SHP77 (cell line): Measurements from ENCODE around the gene DCK.
"Not testable (repeated sequence)": the region's sequence is repeated elsewhere in the genome, so short reads cannot be mapped to it uniquely, and the experiment has no call there.

ENCODE experiments used
- DNase-seq, 2 experiments: peaks; one replicate each; lab custom pipeline; 2025; lab: John Stamatoyannopoulos, UW

The DCK gene

GRCh38 chr4:70993181-70994068 is at the start of gene DCK:
DCK (plus strand) TSS chr4:70993649; CDS start chr4:70993836, 187 bp downstream.
- peak; percentile 88 to 92 for DNase-seq

- no peak for DNase-seq
Measured at GRCh38 chr4:70945046-70945445, 48.4 kb upstream of the DCK start.

- no peak for DNase-seq
Measured at GRCh38 chr4:70945452-70946055, 47.9 kb upstream of the DCK start.

- no peak for DNase-seq
Measured at GRCh38 chr4:70946939-70947338, 46.5 kb upstream of the DCK start.

DNA sequence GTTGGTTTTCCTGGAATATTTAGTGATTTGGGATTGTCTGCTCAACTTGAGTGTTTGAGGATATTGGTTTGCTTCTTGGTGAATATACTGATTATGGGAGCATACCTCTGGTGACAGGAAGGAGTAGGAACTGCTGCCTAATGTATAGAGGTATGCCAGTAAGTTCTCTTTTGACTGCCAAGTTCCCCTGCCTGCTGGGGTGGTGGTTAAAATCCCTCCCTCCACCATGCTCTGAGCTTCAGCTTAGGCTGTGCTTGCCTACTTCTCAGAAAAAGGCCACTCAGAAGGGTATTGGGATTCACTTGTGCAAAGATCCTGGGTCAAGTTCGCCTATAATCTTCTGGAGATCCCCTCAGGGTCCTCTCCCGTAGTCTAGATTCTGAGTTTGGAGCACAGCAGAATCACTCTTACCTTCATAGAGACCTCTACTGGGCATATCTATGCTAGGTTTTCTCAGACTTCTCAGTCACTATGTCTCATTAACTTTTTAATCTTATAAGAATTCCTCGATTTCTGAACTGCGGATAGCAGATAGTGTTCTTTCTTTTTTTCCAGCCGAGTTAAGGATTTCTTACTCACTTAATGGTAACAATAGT is 44.7 kb upstream of the DCK start:
- no peak for DNase-seq

GRCh38 chr4:70954032-70954431 is 39.4 kb upstream of the DCK start:
- no peak for DNase-seq

GRCh38 chr4:70956549-70957210 is 36.8 kb upstream of the DCK start:
- no peak for DNase-seq

DNA sequence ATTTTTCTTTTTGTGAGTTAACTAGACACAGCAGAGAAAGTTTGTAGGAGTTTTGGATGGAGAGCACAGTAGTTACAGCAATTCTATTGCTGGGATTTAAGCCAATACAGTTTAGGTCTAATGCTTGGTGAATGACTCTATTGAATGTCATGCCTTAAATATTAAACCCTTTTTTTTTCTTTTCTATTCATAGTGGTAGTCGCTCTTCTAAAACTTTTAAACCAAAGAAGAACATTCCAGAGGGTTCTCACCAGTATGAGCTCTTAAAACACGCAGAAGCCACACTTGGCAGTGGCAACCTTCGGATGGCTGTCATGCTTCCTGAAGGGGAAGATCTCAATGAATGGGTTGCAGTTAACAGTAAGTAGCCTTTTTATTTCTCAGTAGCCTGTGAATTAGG is 34.8 kb upstream of the DCK start:
- no peak for DNase-seq

GRCh38 chr4:70969076-70969475 is 24.4 kb upstream of the DCK start:
- no peak for DNase-seq

DNA sequence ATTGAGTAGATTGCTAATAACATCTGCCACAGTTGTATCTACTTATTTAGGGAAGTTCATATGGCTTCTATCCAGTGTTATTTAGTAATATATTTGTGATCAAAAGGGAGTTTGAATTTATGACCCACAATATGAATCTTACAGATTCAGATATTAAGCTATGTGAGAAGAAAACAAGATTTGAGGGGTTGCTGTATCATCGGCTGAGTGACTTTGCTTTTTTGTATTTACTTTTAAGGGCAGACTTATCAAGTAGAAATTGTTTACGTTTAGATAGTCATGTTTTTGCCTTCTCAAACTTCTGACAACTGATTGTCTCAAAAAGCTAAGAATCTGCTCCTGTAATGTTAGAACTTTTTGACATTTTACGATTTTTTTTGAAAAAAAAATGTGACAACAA is 17.2 kb upstream of the DCK start:
- DNase-seq = no peak

GRCh38 chr4:70979445-70980008 is 13.9 kb upstream of the DCK start:
- no peak for DNase-seq

DNA sequence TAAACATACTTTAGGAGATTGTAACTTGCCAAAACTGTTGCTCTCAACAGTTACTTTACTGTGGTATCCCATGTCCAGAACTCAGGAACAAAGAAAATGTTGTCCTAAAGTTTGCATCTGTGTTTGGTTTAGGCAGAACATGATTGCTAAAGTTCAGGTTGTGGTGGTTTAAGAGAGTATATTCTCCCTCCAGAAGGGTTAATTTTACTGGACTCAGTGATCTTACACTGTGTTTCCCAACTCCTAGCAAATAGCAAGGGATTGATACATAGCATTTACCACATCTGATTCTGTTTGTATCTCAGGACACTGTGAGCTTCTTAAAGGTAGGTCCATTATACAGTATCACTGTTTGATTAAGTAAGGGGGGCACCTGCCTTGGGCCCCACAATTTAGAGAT is 13.3 kb upstream of the DCK start:
- no peak for DNase-seq

- DNase-seq = no peak
Measured at GRCh38 chr4:70984106-70984505, 9.3 kb upstream of the DCK start.

GRCh38 chr4:70984589-70984988 is 8.9 kb upstream of the DCK start:
- DNase-seq = no peak

DNA sequence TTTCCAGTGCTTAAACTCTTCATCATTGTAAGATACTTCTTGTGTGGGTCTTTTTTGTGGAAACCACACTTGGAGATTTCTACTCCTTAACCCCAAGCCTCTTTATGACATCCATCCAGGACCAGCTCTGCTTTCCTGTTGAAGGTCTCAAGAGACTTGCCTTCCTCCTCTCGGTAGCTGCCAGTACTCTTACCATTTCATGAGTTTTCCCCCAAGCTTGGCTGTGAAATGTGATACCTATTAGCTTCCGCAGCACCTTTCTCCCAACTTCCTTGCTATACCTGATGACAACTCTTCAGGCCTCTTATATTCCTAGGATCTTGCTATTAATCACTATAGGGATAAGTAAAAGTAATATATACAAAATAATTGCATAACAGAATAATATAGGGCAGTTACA is 1.9 kb upstream of the DCK start:
- DNase-seq = no peak

DNA sequence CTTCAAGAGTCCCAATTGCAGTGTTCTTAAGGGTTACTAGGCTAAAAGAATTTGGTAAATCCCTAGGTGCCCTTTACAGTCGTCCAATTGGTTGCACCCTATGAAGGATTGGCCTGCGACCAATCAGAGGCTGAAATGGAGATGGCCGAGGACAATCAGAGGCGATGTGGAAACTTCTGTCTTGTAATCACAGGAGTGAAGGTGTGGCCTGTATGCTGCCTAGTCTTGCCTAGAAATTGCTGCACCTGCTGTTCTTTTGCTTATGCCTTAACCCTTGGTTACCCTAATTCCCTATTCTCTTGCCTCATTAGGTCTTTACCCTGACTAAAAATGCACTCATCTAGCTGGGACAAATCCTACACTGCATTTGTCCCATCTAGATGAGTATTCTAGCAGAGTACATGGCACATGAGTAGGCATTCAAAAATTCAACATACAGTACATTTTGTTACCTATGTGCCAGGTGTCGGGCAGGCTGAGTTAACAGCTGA is 1.0 kb upstream of the DCK start:
- peak; percentile 30 for DNase-seq

DNA sequence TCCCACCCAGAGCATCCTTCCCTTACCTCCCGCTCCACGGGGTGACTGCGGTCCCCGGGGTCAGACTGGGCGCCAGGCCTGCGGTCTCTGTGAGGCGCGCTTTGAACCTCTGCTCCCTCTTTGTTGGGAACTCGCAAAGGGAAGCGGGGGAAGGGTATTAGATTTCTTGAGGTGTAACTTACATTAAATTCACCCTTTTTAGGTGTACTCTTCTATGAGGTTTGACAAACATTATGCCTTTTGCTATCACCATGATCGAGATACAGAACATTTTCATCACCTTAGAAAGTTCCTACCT is 569 bp downstream of the DCK start:
- DNase-seq = peak in 1 of 2 experiments; percentile 15

- DNase-seq = no peak
Measured at GRCh38 chr4:70994387-70995099, 1.1 kb downstream of the DCK start.

DNA sequence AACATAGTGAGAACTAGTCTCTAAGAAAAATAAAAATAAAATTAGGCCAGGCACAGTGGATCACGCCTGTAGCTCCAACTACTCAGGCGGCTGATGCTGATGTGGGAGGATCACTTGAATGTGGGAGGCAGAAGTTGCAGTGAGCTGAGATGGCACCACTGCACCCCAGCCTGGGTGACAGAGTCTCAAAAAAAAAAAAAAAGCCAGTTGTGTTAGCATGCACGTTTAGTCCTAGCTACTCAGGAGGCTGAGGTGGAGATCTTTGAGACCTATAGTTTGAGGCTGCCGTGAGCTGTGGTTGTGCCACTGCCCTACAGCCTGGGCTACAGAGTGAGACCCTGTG is 2.5 kb downstream of the DCK start:
- no peak for DNase-seq

GRCh38 chr4:70997036-70997435 is 3.6 kb downstream of the DCK start:
- no peak for DNase-seq

- no peak for DNase-seq
Measured at GRCh38 chr4:70997546-70997945, 4.1 kb downstream of the DCK start.

DNA sequence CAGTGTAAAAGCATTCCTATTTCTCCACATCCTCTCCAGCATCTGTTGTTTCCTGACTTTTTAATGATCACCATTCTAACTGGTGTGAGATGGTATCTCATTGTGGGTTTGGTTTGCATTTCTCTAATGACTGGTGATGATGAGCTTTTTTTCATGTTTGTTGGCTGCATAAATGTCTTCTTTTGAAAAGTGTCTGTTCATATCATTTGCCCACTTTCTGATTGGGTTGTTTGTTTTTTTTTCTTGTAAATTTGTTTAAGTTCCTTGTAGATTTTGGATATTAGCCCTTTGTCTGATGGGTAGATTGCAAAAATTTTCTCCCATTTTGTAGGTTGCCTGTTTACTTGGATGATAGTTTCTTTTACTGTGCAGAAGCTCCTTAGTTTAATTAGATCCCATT is 6.2 kb downstream of the DCK start:
- not testable (repeated sequence) for DNase-seq
